M059J (cell line): Measurements from ENCODE around the gene MUC5B. TPM values are rescaled to one million over a fixed set of nuclear protein-coding genes. Genes with fewer than 3 reads are reported as not detected.
A peak's percentile ranks its signal among the peaks of the same experiment; 100 is the strongest.

Experiments used
- DNase-seq: peaks from one replicate; pipeline ENCODE4 v3.0.0-alpha.2; 2012; ENCODE audit warnings: low read depth
- total RNA-seq: library from RNA; depleted of rRNA; stranded (reverse); fragments of >200 nt; shearing (Covaris generic); gene quantifications from 2 replicates; pipeline ENCODE4 v1.2.3, GENCODE V29; 2014

MUC5B gene
- total RNA-seq, 1 experiment from 2014 or later: not detected

DNA sequence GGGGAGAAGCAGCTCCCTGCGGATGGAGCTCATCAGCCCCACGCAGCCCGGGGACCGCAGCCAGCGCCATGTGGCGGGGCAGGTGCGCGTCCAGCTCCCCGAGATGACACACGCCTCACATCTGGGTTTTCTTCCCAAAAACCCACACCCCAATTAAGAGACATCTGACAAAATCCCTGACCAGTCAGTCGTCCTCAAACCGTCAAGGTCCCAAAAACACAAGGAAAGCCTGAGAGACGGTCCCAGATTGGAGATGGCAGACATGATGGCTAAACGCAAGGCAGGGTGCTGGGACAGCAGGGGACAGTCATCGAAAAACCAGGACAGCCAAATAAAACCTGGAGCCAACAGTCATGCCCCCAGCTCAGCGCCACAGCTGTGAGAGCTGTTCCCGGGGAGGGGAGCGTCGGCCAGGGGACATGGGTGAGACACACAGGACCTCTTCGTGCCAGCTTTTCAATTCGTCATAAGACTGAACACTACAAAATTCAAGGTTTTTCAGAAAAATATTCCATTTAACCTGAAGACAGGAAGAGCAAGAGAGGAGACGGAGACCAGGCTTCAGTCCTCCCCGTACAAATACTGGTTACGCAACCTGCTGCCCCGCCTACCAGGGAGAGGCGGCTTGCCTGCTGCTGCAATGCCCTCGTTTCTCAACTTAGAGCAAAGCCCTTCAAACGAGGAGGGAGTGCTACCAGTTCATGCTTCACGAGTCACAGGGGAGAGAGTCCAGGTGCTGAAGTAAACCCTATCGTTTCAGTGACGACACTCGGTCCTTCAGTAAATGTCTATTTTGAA is 76.0 kb downstream of the MUC5B start:
- no peak for DNase-seq

- no peak for DNase-seq
These were observed 76.8 kb downstream of the MUC5B start for GRCh38 chr11:1299621-1300020.

DNA sequence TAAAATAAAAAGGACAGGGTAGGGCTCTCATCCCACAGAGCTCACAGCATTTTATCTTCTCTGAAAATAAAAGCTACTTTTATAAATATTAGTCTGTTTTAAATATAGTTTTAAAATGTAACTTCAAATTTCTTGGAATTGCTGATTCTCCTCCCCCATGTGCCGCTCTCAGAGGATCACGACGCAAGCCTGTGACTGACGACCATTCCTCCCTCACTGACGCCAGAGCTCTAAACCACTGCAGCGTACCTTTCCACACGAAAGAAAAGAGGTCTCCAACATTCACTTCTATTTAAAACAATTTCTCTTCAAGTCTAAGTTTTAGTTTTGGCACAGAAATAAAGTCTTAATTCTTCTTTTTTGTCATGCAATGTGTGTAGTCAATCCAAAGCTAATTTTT is 77.3 kb downstream of the MUC5B start:
- DNase-seq: no peak

- DNase-seq: no peak
These were observed 77.8 kb downstream of the MUC5B start for GRCh38 chr11:1300569-1301187.

DNA sequence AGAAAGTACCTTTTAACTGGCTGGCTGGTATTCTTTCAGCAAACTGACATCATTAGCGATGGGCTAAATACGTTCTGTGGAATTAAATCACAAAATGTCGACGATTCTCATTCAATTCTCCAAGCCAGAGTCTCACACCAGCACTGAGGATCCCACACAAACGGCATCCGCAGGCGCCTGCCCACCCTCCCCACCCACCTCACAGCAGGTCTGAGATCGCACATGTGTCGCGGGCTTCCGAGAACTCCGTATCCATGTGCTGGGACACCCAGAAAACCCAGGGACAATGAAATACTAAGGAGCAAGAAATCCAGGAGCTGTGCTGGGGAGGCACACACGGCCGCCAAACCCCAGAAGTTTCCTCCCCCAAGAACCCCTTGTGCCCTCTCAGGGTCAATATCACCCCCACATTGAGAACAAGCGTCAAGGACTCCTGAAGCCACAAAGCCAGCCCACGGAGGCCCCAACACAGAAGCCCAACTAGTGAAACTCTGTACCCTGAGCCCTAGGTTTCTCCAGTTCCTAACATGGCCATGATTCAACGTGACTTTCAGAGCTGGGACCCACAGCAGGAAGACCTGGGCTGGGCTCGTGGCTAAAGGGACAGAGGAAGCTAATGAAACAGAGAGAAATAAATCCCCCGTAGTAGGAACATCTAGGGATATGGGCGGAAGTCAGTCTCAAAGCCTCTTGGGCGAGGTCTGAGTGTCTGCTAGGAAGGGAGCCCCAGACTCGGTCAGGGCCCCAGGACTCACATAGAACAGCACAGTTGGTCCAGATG is 78.5 kb downstream of the MUC5B start:
- DNase-seq: no peak

GRCh38 chr11:1302041-1302460 is 79.2 kb downstream of the MUC5B start:
- DNase-seq: no peak

DNA sequence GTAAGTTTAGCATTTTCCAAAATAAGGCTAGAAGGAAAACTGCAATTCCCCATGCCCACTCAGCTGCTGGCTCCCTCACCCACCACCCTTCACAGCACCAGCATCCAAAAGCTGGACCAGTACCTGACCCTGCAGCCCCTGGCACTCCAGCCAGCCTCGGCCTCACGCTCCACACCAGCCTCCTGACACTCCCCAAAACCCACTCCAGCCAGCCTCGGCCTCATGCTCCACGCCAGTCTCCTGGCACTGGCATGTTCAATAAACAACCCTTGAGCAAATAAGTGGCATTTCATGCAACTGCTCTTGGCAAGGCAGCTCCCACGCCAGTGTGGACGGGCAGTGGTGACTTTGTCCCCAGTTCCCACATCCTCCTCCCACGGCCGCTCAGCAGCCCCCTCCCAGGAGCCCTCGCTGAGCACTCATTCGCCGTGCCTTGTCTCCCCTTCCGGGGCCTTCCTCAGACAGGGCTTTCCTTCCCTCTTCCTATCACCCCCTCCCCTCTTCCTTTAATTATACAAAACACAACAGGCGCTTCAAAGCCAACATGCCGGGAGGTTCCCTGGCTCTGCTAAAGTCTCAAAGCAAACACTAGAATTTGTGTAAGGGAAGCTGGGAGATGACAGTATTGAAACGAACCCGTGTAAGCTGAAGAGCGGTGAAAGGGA is 79.7 kb downstream of the MUC5B start:
- no peak for DNase-seq

DNA sequence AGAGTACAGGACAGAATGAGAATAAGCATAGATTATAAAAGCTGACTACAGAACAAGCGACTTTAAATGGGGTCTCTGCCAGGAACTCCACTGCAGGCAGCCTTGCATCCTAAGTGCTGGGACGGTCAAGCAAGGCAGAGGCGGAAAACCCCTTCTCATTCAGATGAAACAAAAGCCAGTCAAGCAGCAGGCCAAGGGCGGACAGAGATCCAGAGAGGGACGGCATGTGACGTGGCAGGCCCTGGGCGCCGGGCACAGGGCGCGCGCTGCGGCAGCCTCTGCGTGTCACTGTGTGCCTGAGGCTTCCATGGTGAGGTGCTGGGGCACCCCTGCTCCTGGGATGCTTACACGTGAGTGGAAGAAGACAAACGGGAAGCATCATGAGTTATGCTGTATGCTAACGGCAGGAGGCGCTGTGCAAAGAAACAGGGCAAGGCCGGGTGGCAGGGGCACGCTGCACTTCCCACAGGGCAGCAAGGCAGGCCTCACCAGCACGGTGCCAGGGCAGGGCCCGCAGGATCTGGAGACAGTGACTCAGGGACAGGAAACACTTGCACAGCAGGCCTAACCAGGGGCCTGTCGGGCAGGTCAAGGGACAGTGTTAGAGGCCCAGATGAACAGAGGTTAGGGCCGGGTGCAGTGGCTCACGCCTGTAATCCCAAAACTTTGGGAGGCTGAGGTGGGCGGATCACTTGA is 80.4 kb downstream of the MUC5B start:
- DNase-seq: no peak

- DNase-seq: no peak
These were observed 81.1 kb downstream of the MUC5B start for GRCh38 chr11:1303973-1304372.

- DNase-seq: no peak
These were observed 81.5 kb downstream of the MUC5B start for GRCh38 chr11:1304380-1304779.

DNA sequence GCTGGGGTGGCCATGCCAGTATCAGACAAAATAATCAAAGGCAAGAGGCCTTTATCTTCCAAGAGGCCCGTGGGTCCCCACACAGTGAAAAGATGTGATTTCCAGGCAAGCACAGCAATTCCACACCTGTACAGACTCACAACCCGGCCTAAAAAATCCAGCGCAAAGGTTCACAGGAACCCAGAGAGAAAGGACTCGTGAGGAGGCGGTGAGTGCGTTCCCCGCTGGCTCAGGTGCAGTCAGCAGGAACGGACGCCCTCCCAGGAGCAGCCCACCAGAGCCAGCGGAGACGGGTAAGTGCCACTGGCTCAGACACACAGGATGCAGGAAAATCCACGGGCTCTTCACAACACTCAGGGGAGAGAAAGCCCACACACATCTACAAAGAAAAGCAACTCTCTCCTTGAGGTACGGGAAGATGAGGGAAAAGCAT is 82.2 kb downstream of the MUC5B start:
- no peak for DNase-seq

DNA sequence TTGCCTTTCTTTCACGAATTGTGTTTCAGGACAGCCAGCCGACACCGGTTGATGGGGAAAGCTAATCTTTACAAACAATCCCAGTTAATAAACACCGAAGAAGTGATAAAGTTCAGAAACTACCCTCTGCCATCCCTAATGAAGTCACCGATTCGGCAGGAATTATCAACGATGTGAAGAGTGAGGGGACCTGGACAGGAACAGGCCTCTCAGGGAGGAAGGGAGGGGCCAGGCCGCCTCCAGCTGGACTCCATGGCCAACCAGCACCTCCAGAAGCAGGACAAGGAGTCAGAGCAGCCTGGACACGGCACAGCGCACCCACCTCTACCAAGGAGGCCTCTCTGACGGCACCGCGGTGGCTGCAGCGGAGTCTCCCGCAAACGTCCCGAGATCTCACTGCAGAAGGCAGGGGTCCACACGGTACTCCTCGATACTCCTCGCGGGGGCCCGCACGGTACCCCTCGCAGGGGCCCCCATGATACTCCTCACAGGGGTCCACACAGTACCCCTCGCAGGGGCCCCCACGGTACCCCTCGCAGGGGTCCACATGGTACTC is 82.7 kb downstream of the MUC5B start:
- no peak for DNase-seq

DNA sequence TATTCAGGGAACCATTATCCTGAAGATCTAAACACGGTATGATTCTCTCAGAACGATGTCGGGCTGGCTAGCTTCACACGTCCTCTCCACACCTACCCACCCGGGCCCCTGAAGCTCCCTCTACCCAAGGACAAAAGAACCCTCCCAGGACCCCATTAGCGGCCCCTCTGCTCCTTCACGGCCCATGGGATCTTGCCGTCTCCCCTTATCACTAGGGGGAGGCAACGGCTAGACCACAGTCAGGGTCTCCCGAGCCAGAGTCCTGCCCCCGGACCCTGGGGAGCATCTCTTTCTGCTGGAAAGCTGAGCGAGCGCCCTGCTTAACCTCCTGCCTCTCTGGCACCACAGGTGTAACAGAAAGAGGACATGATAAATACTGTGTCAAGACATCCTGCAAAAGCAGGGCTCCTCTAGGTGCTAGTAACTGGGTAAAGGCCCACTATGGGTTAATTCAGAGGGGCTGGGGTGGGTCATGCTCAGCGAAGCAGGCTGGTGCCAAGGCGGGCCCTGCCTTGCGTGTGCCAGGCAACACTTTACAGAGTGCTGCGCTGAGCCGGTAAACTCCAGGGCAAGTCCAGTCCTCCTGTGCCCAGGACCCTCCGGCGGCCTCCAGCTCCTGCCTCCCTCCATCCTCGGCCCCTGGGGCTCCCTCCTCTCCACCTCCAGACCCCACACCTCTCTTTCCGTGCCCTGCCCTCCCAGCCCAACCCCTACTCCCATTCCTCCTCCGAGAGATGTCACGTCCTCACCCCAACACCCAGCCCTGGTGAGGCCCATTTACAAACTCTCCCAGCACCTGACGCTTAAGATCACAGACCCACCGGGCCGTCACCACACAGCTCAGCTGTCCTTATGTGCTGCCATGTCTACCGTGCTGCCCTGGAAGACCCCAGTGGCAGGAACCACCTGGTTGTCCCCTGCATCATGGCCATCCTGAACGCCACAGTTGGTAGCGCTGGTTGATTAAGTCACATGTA is 83.6 kb downstream of the MUC5B start:
- no peak for DNase-seq

GRCh38 chr11:1307163-1307870 is 84.5 kb downstream of the MUC5B start:
- no peak for DNase-seq

GRCh38 chr11:1307998-1308742 is 85.3 kb downstream of the MUC5B start:
- DNase-seq: no peak

GRCh38 chr11:1308743-1309497 is 86.1 kb downstream of the MUC5B start:
- DNase-seq: no peak

DNA sequence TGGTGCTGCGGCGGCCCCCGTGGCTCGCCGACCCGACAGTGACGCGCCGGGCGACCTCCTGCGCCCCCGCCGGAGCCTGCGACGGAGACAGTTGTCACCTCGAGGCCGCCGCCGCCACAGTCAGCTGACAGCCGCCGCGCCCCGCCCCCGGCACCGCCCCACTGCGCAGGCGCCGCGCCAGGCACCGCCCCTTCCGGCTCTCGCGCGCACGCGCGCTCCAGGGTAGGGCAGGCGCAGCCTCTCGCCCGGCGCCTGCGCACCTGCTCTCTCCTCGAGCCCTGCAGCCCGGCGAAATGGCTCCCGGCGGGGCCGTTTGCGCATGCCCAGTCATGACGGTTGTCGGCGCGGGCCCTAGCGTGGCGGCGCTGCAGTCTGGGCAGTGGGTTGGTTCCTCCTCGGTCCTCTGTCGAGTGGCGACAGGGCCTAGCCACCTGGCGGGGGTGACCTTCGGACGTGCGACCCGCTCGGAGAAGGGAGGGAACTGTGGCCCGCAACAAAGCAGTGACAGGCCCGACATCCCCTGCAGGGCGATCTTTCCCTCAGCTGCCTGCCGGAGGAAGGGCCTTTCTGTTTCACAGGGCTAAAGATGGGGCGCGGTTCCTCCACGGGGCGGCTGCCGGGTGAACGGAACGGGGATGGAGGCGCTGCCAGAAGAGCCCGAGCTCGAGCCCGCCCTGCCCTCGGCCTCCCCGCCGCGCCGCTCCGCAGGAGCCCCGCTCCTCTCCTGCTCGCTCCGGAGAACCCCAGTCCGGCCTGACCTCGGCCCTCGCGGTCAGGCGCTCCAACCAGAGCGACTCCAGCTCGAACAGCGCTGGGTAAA is 86.8 kb downstream of the MUC5B start, which contains the start of gene TOLLIP:
TOLLIP (minus strand) TSS at position 135 of the 820 bp plus-strand sequence; CDS start at position 1, 134 bp downstream.
- peak; percentile 88 for DNase-seq
